HG02938 (cell line): ENCODE measurements around the gene CCDC12.

ENCODE experiments used
- ATAC-seq: cut with Tn5 transposase; IDR thresholded peaks from one replicate; pipeline ENCODE4 v1.9.1; 2021; ENCODE audit warnings: mild to moderate bottlenecking, moderate library complexity; ENCODE audit not compliant: unreplicated experiment

CCDC12 gene

GRCh38 chr3:46896386-46896785, 80.2 kb downstream of the CCDC12 start:
- ATAC-seq, result no peak

- ATAC-seq, result no peak
These were observed 80.8 kb downstream of the CCDC12 start for GRCh38 chr3:46895761-46896160.

- no peak for ATAC-seq
These were observed 81.3 kb downstream of the CCDC12 start for GRCh38 chr3:46895204-46895660.

- no peak for ATAC-seq
These were observed 82.3 kb downstream of the CCDC12 start for GRCh38 chr3:46894256-46894655.

- no peak for ATAC-seq
These were observed 82.8 kb downstream of the CCDC12 start for GRCh38 chr3:46893763-46894162.

GRCh38 chr3:46893146-46893748, 83.3 kb downstream of the CCDC12 start:
- ATAC-seq, result no peak

- no peak for ATAC-seq
These were observed 84.0 kb downstream of the CCDC12 start for GRCh38 chr3:46892285-46893145.

- no peak for ATAC-seq
These were observed 85.4 kb downstream of the CCDC12 start for GRCh38 chr3:46891132-46891531.

GRCh38 chr3:46890132-46890531, 86.4 kb downstream of the CCDC12 start:
- ATAC-seq, result no peak

- no peak for ATAC-seq
These were observed 87.0 kb downstream of the CCDC12 start for GRCh38 chr3:46889381-46890110.

GRCh38 chr3:46888705-46889104, 87.8 kb downstream of the CCDC12 start:
- no peak for ATAC-seq

- ATAC-seq, result no peak
These were observed 88.5 kb downstream of the CCDC12 start for GRCh38 chr3:46887980-46888494.

GRCh38 chr3:46885612-46886011, 90.9 kb downstream of the CCDC12 start:
- ATAC-seq, result no peak

GRCh38 chr3:46884929-46885328, 91.6 kb downstream of the CCDC12 start:
- ATAC-seq, result no peak

GRCh38 chr3:46884427-46884826, 92.1 kb downstream of the CCDC12 start:
- no peak for ATAC-seq

- no peak for ATAC-seq
These were observed 92.7 kb downstream of the CCDC12 start for GRCh38 chr3:46883830-46884185.

GRCh38 chr3:46883054-46883829, 93.3 kb downstream of the CCDC12 start:
- no peak for ATAC-seq

- no peak for ATAC-seq
These were observed 94.0 kb downstream of the CCDC12 start for GRCh38 chr3:46882377-46883053.

- ATAC-seq, result no peak
These were observed 94.8 kb downstream of the CCDC12 start for GRCh38 chr3:46881596-46882376.
